Measurements from ENCODE around the gene KLHL33. TPM values are rescaled to one million over a fixed set of nuclear protein-coding genes. Genes with fewer than 3 reads are reported as not detected.
"Not testable (repeated sequence)": the region's sequence is repeated elsewhere in the genome, so short reads cannot be mapped to it uniquely, and the experiment has no call there.

The KLHL33 gene
- total RNA-seq, 1 donor, result 0.10 TPM

GRCh38 chr14:20458031-20458789 is 22.2 kb upstream of the KLHL33 start:
- Histone ChIP-seq H3K4me3 (ENCODE audit: low read length) (no peak overlapping the region), H3K4me1 (ENCODE audit: insufficient read depth, low read length) (peaks cover 72% of the 10 kb centered on the region), H3K9me3 (ENCODE audit: low read depth, low read length) (no peaks in the 10 kb centered on the region), H3K27me3 (ENCODE audit: insufficient read depth, low read length) (no peaks in the 10 kb centered on the region)

GRCh38 chr14:20456971-20457370 is 21.0 kb upstream of the KLHL33 start:
- H3K27me3 ChIP-seq (ENCODE audit: insufficient read depth, low read length), result no peaks in the 10 kb centered on the region
- H3K4me1 ChIP-seq (ENCODE audit: insufficient read depth, low read length), result peaks cover 71% of the 10 kb centered on the region
- H3K4me3 ChIP-seq (ENCODE audit: low read length), result no peak overlapping the region
- no peaks in the 10 kb centered on the region for H3K9me3 ChIP-seq (ENCODE audit: low read depth, low read length)

GRCh38 chr14:20455355-20456300 is 19.7 kb upstream of the KLHL33 start:
- no peaks in the 10 kb centered on the region for H3K9me3 ChIP-seq (ENCODE audit: low read depth, low read length)
- no peaks in the 10 kb centered on the region for H3K27me3 ChIP-seq (ENCODE audit: insufficient read depth, low read length)
- peak overlapping the region; percentile 79 for H3K4me3 ChIP-seq (ENCODE audit: low read length)
- peaks cover 67% of the 10 kb centered on the region for H3K4me1 ChIP-seq (ENCODE audit: insufficient read depth, low read length)

- Histone ChIP-seq H3K9me3 (ENCODE audit: low read depth, low read length) (no peaks in the 10 kb centered on the region), H3K4me3 (ENCODE audit: low read length) (peak within 1 kb of the TSS; percentile 79), H3K27me3 (ENCODE audit: insufficient read depth, low read length) (no peaks in the 10 kb centered on the region), H3K4me1 (ENCODE audit: insufficient read depth, low read length) (peaks cover 58% of the 10 kb centered on the region)
Measured at GRCh38 chr14:20454516-20455354, 18.8 kb upstream of the KLHL33 start, which contains the start of the genes APEX1 and OSGEP. Gene APEX1 (plus strand): TSS chr14:20455226. CDS start chr14:20455646, 420 bp downstream. Gene OSGEP (minus strand): TSS chr14:20454812. CDS start chr14:20454683, 129 bp downstream.

DNA sequence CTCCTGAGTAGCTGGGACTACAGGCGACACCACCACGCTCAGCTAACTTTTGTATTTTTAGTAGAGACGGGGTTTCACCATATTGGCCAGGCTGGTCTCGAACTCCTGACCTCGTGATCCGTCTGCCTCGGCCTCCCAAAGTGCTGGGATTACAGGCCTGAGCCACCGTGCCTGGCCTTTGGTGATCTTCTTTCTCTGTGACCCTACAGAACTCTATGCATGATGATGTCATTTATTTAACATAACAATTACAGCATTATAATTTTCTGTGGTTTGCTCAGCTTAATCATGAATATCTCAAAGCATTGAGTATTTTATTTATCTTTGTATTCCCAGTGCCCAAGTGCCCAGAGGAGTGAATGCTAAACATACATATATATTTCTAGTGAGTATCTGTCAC is 16.9 kb upstream of the KLHL33 start:
- not testable (repeated sequence) for H3K27me3 ChIP-seq (ENCODE audit: insufficient read depth, low read length)
- H3K4me1 ChIP-seq (ENCODE audit: insufficient read depth, low read length), result peaks cover 39% of the 10 kb centered on the region

GRCh38 chr14:20446889-20447288 is 10.9 kb upstream of the KLHL33 start:
- Histone ChIP-seq H3K4me1 (ENCODE audit: insufficient read depth, low read length) (peaks cover 12% of the 10 kb centered on the region), H3K9me3 (ENCODE audit: low read depth, low read length) (no peaks in the 10 kb centered on the region), H3K4me3 (ENCODE audit: low read length) (no peak overlapping the region), H3K27me3 (ENCODE audit: insufficient read depth, low read length) (no peaks in the 10 kb centered on the region)

More for the DNA sequence above, 16.9 kb upstream of the KLHL33 start:
- not testable (repeated sequence) for H3K4me3 ChIP-seq (ENCODE audit: low read length); H3K9me3 ChIP-seq (ENCODE audit: low read depth, low read length)

GRCh38 chr14:20443650-20444049 is 7.7 kb upstream of the KLHL33 start:
- not testable (repeated sequence) for H3K9me3 ChIP-seq (ENCODE audit: low read depth, low read length); H3K4me3 ChIP-seq (ENCODE audit: low read length); H3K27me3 ChIP-seq (ENCODE audit: insufficient read depth, low read length)
- peaks cover 34% of the 10 kb centered on the region for H3K4me1 ChIP-seq (ENCODE audit: insufficient read depth, low read length)

DNA sequence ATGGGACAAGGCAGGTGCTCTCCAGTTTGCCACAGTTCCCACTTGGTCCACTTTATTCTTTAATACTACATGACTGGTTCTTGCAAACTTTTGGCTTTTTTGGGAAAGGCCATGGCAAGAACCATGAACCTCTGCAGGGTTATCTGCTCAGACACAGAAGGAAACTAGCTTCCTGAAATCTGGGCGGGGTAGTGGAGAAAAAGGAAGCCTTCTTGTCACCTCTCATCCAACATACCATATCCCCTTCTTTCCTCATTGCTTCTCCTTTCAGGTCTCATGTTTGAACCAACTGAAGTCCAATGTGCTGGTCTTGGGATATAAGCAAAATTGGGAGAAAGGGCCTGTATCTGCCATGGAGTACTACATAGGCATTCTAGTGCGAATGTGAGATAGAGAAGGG is 5.5 kb upstream of the KLHL33 start:
- Histone ChIP-seq H3K27me3 (ENCODE audit: insufficient read depth, low read length) (no peaks in the 10 kb centered on the region), H3K4me1 (ENCODE audit: insufficient read depth, low read length) (peaks cover 51% of the 10 kb centered on the region)

DNA sequence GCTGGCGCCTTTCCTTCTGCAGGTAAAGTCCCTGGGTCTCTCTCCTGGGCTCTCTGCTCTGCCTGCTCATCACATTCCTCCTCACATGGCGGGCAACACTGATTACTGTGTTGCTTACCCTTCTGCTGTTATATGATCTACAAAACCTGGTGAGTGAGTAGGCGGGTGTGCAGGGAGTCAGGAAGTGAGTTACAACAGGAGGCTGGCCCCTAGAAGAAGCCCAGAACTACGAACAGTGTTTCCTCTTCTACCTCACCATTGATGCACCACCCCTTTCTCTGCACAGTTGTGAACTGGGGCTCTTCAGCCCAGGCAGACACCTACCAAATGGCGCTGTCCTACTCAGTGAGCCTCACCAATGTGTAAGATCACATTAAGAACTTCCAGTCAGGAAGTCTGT is 4.9 kb upstream of the KLHL33 start:
- no peaks in the 10 kb centered on the region for H3K9me3 ChIP-seq (ENCODE audit: low read depth, low read length)
- no peak overlapping the region for H3K4me3 ChIP-seq (ENCODE audit: low read length)
- H3K4me1 ChIP-seq (ENCODE audit: insufficient read depth, low read length), result peaks cover 51% of the 10 kb centered on the region
- H3K27me3 ChIP-seq (ENCODE audit: insufficient read depth, low read length), result no peaks in the 10 kb centered on the region

More for the DNA sequence above, 5.5 kb upstream of the KLHL33 start:
- no peak overlapping the region for H3K4me3 ChIP-seq (ENCODE audit: low read length)
- no peaks in the 10 kb centered on the region for H3K9me3 ChIP-seq (ENCODE audit: low read depth, low read length)

DNA sequence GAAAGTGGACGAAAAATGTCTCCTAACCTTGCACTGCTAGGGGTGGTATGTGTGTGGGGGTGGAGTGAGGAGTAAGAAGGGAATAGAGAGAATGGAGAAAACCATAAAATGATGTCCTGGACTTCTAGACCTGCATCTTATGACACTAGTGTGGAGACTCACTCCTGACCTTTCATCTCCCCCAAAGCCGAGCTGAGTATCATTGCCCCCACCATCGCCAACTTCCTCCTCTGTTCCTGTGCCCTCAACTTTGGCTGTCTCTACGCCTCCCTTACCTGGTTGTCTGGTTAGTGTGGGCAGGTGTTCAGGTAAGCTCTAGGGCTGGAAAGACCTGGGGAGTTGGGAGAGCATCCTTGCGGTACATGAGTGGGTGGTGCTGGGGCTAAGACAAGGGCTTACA is 4.5 kb upstream of the KLHL33 start:
- Histone ChIP-seq H3K4me1 (ENCODE audit: insufficient read depth, low read length) (peaks cover 51% of the 10 kb centered on the region), H3K4me3 (ENCODE audit: low read length) (no peak overlapping the region), H3K27me3 (ENCODE audit: insufficient read depth, low read length) (no peaks in the 10 kb centered on the region), H3K9me3 (ENCODE audit: low read depth, low read length) (no peaks in the 10 kb centered on the region)

DNA sequence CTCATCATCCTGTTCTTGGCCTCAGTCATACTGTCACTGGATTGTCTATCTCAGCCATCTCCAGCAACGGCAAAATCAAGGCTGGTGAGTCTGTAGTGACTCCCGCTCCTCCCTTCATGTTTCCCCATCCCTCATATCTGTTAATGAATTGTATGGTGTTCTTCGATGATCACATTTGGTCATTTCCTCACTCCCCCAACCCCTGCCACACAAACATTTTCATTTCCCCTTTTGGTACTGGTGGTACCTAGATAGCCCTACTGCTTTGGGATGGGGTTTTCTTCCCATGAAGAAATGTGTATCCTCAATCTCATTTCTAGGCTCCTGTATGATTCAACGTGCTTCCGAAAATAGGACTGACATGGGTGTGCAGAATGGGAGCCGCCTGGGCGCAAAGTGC is 2.7 kb upstream of the KLHL33 start:
- Histone ChIP-seq H3K9me3 (ENCODE audit: low read depth, low read length) (no peaks in the 10 kb centered on the region), H3K4me3 (ENCODE audit: low read length) (no peak overlapping the region), H3K27me3 (ENCODE audit: insufficient read depth, low read length) (no peaks in the 10 kb centered on the region), H3K4me1 (ENCODE audit: insufficient read depth, low read length) (peaks cover 42% of the 10 kb centered on the region)

DNA sequence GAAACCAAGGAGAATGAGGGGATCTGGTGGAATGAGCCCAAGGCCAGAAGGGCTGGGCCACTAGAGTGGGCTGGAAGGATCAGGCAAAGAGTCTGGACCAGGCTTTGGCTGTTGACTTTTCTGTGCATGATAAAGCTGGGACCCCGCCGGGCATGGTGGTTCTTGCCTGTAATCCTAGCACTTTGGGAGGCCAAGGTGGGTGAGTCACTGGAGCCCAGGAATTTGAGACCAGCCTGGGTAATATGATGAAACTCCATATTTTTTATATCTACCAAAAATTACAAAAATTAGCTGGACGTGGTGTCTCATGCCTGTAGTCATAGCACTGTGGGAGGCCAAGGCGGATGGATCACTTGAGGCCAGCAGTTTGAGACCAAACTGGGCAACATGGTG is 393 bp upstream of the KLHL33 start:
- H3K27me3 ChIP-seq (ENCODE audit: insufficient read depth, low read length), result no peaks in the 10 kb centered on the region
- no peaks in the 10 kb centered on the region for H3K9me3 ChIP-seq (ENCODE audit: low read depth, low read length)
- H3K4me3 ChIP-seq (ENCODE audit: low read length), result no peak overlapping the region
- H3K4me1 ChIP-seq (ENCODE audit: insufficient read depth, low read length), result peaks cover 33% of the 10 kb centered on the region

DNA sequence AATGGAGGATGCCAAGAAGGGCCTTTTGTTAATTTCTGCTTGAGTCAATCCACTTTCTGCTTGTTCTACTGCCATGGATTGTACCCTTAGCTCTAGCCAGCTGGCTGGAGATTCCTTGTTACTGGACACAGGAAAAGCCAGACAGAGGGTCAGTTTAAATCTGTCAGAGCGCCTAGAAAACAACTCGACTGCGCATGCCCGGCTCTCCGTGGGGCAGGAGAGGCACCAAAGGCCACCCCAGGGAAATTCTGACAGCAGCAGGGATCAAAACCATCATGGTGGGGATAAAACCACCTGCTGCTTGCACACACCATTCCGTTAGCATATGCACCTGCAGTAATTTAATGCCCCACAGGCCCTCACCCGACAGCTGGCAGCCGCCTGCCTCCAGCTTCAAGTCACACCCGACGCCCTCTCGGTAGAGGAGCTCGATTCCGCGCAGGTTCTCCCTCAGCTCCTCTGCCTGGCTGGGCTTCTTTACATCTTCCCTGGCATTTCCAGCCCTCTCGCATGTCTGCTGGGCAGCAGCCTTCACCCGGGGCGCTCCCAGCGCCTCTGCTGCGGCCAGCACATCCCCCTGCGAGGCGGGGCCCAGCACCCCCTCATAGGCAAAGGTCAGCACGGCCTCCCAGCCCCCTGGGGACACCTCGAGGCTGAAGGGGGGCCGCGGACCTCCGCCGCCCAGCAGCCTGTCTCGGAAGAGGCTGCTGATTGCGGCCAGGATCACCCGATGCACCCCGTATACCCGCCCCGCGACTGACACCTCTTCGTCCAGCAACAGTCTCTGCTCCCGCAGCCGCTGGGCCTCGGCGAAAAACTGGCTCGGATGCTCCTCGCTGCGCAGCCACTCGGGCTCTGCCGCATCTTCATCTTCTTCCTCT is 1.0 kb downstream of the KLHL33 start:
- Histone ChIP-seq H3K9me3 (ENCODE audit: low read depth, low read length) (no peaks in the 10 kb centered on the region), H3K4me3 (ENCODE audit: low read length) (no peak overlapping the region), H3K4me1 (ENCODE audit: insufficient read depth, low read length) (peaks cover 27% of the 10 kb centered on the region), H3K27me3 (ENCODE audit: insufficient read depth, low read length) (no peaks in the 10 kb centered on the region)

Measured in mononuclear cell (primary cell).